GM21367 (cell line): ENCODE measurements around the gene TAF1C.

Experiments used
- ATAC-seq: cut with Tn5 transposase; IDR thresholded peaks from one replicate; pipeline ENCODE4 v1.9.1; 2021; ENCODE audit not compliant: unreplicated experiment

The TAF1C gene

GRCh38 chr16:84161801-84162200 lies 25.1 kb downstream of the TAF1C start:
- no peak for ATAC-seq

GRCh38 chr16:84161037-84161436 lies 25.8 kb downstream of the TAF1C start:
- ATAC-seq: no peak

DNA sequence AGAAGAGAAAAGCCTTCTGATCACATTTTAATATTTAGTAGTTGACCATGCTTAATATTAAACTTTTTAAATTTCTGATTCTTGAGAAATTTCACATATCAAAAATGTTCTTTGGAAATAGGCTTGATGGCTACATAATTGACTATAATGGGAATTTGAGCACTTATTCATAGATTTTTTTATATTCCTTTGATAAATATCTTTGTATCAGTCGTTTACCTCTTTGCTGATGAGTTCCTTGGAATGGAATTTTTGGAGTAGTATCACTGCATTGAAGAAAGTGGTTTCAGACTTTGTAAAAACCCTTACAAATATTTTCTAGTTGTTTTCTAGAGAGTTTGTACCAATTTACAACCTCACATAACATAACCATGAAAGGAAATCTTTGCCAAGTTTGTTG lies 27.1 kb downstream of the TAF1C start:
- no peak for ATAC-seq

GRCh38 chr16:84159007-84159406 lies 27.9 kb downstream of the TAF1C start:
- ATAC-seq: no peak

- ATAC-seq: no peak
Measured at GRCh38 chr16:84156342-84156784, 30.5 kb downstream of the TAF1C start.

GRCh38 chr16:84155771-84156170 lies 31.1 kb downstream of the TAF1C start:
- no peak for ATAC-seq

DNA sequence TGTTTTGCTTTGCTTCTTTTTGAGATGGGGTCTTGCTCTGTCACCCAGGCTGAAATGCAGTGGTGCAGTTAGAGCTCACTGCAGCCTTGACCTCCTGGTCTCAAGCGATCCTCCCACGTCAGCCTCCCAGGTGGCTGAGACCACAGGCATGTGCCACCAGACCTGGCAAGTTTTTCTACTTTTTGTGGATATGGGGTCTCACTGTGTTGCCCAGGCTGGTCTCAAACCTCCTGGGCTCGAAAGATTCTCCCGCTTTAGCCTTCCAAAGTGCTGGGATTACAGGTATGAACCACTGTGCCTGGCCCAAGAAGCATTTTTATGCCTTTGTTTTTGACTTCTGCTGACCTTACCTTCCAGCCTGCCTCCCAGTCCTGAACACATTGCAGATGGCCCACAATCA lies 31.6 kb downstream of the TAF1C start:
- ATAC-seq: no peak

- no peak for ATAC-seq
Measured at GRCh38 chr16:84153660-84154214, 33.1 kb downstream of the TAF1C start.

DNA sequence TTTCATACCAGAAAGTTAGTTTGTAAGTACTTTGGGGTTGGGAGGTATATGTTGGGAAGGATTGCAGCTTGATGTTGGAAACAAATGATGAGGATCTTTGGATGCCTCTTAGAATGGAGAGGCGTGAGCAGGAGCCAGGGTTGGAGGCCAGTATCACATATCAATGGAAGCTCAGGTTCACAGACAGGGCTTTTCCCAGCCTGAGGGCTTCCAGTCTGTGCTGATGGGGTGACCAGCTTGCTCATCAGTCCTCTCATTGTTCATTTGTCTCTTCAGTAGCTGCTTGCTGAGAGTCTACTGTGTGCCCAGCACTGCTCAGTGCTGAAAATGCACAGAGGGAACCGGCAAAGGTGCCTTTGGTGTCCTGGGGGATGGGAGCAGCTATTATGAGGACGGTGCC lies 35.9 kb downstream of the TAF1C start:
- ATAC-seq: no peak

GRCh38 chr16:84144859-84145639 lies 41.8 kb downstream of the TAF1C start, which contains the start of the genes DNAAF1 and HSDL1:
Gene DNAAF1 (plus strand): TSS chr16:84145308. CDS start chr16:84145441, 133 bp downstream.
Gene HSDL1 (minus strand): TSS chr16:84145177. CDS start chr16:84131321, 13,856 bp downstream.
- ATAC-seq: peak; percentile 68

DNA sequence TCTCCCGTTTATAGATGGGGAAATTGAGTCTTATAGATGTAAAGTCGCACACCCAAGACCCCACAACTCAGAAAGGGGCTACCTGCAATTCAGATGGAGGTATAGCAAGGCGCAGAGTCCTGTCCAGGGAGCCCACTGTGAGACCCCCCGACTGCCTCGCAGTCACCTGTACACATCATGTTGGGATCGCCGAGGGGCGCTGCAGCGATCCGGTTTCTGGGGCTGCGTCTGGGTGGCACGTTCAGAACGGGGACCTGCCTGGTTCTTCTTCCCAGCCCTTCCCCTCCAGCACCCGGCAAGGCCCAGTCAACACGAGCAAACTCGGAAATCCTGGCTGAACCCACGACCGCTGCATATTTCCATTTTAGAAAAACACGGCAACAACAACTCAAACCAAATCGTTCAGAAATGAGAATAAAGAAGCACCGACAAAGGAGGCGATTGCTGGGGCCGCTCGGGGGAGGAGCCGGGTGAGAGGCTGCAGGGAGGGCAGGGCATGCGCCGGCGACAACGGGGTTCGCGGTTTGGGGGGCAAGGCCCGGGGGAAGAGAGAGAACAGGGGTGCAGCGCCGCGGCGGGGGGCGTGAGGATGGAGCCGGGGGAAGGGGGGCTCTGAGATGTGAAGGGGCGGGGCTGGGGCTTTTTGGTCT lies 42.5 kb downstream of the TAF1C start:
- ATAC-seq: no peak

DNA sequence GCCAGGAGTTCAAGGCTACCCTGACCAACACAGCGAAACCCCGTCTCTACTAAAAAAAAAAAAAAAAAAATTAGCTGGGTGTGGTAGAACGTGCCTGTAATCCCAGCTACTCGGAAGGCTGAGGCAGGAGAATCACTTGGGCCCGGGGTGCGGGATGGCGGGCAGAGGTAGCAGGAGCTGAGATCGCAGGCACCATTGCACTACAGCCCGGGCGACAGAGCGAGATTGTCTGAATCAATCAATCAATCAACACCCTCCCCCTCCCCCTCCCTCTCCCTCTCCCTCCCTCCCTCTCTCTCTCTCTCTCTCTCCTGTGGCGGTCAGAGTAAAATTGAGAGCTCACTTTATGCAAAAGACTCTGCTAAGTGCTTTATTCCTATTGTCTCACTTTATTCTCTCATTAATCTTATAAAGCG lies 43.1 kb downstream of the TAF1C start:
- no peak for ATAC-seq

GRCh38 chr16:84143081-84143480 lies 43.8 kb downstream of the TAF1C start:
- ATAC-seq: no peak

DNA sequence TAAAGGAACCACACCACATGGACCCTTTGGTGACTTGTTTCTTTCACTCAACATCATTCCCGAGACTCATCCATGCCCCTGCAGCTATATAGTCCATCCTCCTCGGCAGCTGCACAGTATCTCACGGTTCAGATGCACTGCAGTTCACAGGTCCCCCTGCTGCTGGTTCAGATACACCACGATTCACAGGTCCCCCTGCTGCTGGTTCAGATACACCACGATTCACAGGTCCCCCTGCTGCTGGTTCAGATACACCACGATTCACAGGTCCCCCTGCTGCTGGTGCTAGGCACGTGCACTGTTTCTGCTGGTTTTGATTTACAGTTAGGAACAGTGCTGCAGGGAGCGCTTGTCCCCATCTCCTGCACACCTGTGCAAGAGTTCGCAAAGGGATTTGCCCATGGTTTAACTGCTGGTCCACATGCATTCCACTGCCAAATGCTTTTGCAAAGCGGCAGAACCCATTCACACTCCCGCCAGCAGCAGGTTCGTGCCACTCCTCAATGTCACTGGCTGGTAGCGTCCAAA lies 45.6 kb downstream of the TAF1C start:
- ATAC-seq: no peak

GRCh38 chr16:84139628-84140258 lies 47.1 kb downstream of the TAF1C start:
- ATAC-seq: no peak

DNA sequence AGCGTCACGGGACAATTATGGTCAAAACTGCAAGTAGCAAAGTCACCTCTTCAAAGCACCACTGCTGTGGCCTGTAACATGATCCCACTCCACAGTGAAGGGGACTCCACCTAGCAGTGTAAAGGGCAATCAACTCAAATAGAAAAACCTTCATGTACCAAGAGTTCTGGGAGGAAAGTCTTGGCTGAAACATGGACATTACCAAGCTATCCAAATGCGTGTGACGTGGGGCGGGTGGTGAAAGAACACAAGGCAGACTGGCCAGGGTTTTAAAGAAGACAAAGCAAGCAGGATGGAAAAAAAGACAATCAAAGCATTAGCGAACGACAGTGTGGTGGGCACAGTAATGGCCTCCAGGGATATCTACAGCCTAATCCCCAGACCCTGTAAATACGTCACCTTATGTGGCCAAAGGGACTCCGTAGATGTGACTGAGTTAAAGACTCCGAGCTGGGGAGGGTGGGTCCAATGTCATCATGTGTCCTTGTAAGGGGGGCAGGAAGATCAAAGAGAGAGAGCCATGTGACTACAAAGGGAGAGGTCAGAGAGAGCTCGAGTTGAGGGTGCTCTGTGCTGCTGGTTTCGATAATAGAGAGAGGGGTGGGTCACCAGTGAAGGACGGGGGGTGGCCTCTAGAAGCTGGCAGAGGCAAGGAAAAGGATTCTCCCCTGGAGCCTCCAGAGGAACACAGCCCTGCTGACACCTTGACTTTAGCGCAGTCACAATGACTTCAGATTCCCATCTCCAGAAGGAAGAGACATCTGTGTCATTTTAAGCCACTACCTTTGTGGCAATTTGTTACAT lies 47.8 kb downstream of the TAF1C start:
- peak; percentile 54 for ATAC-seq

- no peak for ATAC-seq
Measured at GRCh38 chr16:84138500-84138823, 48.4 kb downstream of the TAF1C start.

DNA sequence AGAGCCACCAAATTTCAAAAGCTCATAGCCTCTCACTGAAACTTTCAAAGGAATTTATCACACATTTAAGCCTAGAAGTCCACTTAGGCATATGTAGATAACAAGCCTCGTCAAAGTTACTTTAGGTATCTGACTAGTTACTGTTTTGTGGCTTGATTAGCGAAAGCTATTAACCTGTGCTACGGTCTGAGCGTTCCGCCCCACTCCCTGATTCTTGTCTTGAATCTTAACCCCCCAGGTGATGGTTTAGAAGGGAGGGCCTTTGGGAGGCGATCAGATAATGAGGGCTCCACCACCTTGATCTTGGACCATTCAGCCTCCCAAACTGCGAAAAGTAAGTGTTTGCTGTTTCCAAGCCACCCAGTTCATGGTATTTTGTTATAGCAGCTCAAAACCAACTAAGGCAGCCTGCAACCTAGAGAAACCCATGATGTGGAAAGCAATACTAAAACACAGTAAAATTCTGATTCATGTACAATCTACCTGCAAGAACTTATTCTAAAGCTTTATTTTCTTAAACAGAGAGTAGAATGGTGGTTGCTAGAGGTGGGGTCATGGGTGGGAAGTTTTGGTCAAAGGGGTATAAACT lies 49.0 kb downstream of the TAF1C start:
- ATAC-seq: no peak

DNA sequence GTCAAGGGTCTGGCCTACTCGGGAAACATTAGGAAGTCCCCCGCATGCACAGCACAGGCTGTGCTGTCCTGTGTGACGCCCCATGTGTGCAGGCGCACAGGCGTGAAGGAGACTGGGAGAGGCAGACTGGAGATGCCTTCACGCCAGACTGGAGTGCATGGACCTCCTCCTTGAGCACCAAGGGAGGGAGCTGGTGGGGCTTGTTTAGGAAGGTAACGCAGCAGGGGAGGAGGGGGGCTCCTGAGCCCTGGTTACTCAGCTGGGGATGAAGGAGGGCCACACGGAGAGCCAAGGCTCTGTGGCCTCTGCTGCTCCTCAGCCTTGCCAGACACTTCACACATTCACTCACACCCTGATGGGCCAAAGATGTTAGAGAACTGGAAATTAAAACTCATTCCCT lies 49.6 kb downstream of the TAF1C start:
- no peak for ATAC-seq
